GM21825 (cell line): Measurements from ENCODE around the gene RPL29.
"Not testable (repeated sequence)": the region's sequence is repeated elsewhere in the genome, so short reads cannot be mapped to it uniquely, and the experiment has no call there.

Source experiments
- ATAC-seq: cut with Tn5 transposase; IDR thresholded peaks from one replicate; pipeline ENCODE4 v1.9.1; 2021; ENCODE audit warnings: mild to moderate bottlenecking, moderate library complexity; ENCODE audit not compliant: unreplicated experiment

RPL29 gene

GRCh38 chr3:51995346-51996163, at the start of gene RPL29:
Gene RPL29 (minus strand): TSS chr3:51995895. CDS start chr3:51995461, 434 bp downstream.
- ATAC-seq = peak; percentile 85

- no peak for ATAC-seq
Measured at GRCh38 chr3:52044869-52045619, 49.3 kb upstream of the RPL29 start.

GRCh38 chr3:52043750-52044149, 48.1 kb upstream of the RPL29 start:
- no peak for ATAC-seq

- not testable (repeated sequence) for ATAC-seq
Measured at GRCh38 chr3:52043039-52043438, 47.3 kb upstream of the RPL29 start.

- ATAC-seq = no peak
Measured at GRCh38 chr3:52041118-52041731, 45.5 kb upstream of the RPL29 start.

GRCh38 chr3:52040600-52040999, 44.9 kb upstream of the RPL29 start:
- no peak for ATAC-seq

- ATAC-seq = no peak
Measured at GRCh38 chr3:52039846-52040245, 44.2 kb upstream of the RPL29 start.

GRCh38 chr3:52039426-52039825, 43.7 kb upstream of the RPL29 start:
- no peak for ATAC-seq

GRCh38 chr3:52038227-52038626, 42.5 kb upstream of the RPL29 start:
- ATAC-seq = no peak

GRCh38 chr3:52037291-52037690, 41.6 kb upstream of the RPL29 start:
- ATAC-seq = no peak

GRCh38 chr3:52036829-52037228, 41.1 kb upstream of the RPL29 start:
- ATAC-seq = no peak

- peak; percentile 53 for ATAC-seq
Measured at GRCh38 chr3:52036222-52036694, 40.6 kb upstream of the RPL29 start.

- no peak for ATAC-seq
Measured at GRCh38 chr3:52034651-52035050, 39.0 kb upstream of the RPL29 start.

- no peak for ATAC-seq
Measured at GRCh38 chr3:52034212-52034611, 38.5 kb upstream of the RPL29 start.

GRCh38 chr3:52033748-52034147, 38.1 kb upstream of the RPL29 start:
- ATAC-seq = not testable (repeated sequence)

GRCh38 chr3:52032702-52033408, 37.2 kb upstream of the RPL29 start:
- ATAC-seq = no peak

GRCh38 chr3:52031896-52032295, 36.2 kb upstream of the RPL29 start:
- no peak for ATAC-seq

GRCh38 chr3:52030714-52031310, 35.1 kb upstream of the RPL29 start:
- no peak for ATAC-seq

- no peak for ATAC-seq
Measured at GRCh38 chr3:52029535-52029934, 33.8 kb upstream of the RPL29 start.

GRCh38 chr3:52029053-52029452, 33.4 kb upstream of the RPL29 start:
- no peak for ATAC-seq

GRCh38 chr3:52028572-52028971, 32.9 kb upstream of the RPL29 start:
- no peak for ATAC-seq
